ENCODE data around the gene MPRIP.

GRCh38 chr17:17189559-17189958, 147.3 kb downstream of the MPRIP start:
- no peak for TF ChIP-seq CTCF (IDR thresholded peaks at IDR 0.05; ENCODE audit: poor library complexity, severe bottlenecking)
- no peak for TF ChIP-seq EP300 (conservative IDR thresholded peaks at IDR 0.05; ENCODE audit: poor library complexity, severe bottlenecking)
- no peak for TF ChIP-seq EZH2 (IDR thresholded peaks at IDR 0.05; ENCODE audit: borderline replicate concordance, insufficient read depth, low read length, poor library complexity, severe bottlenecking)
- no peak for TF ChIP-seq POLR2AphosphoS5 (IDR thresholded peaks at IDR 0.05)
- no peak for TF ChIP-seq REST (IDR thresholded peaks at IDR 0.05; ENCODE audit: borderline replicate concordance)
- no peak for TF ChIP-seq TAF1 (IDR thresholded peaks at IDR 0.05; ENCODE audit: low read depth)
